Esophagus squamous epithelium (tissue), 5 donors: ENCODE results near the gene NIT2. TPM values are rescaled to one million over a fixed set of nuclear protein-coding genes. Genes with fewer than 3 reads are reported as not detected.

Source experiments
- DNase-seq: peaks from one replicate; lab custom pipeline; 2025; lab: John Stamatoyannopoulos, UW
- H3K27ac ChIP-seq, 4 donors: fragments of 200-600 bp; sonication (generic); one replicate each; pipeline ENCODE4 v1.5.1; 2016 to 2019; ENCODE audit warnings: mild to moderate bottlenecking in 1 of 4
- H3K27me3 ChIP-seq, 4 donors: fragments of 200-600 bp; sonication (generic); 1 replicate in 3 of 4; 2 replicates in 1 of 4; pipeline versions ENCODE4 v1.5.1 to v1.6.0; 2017 to 2021; ENCODE audit warnings: antibody characterized with exemption in 1 of 4
- H3K36me3 ChIP-seq, 3 donors: fragments of 200-600 bp; sonication (generic); one replicate each; pipeline ENCODE4 v1.5.1; 2016 to 2019
- H3K4me1 ChIP-seq, 3 donors: fragments of 200-600 bp; sonication (generic); one replicate each; pipeline ENCODE4 v1.5.1; 2017 to 2019
- H3K4me3 ChIP-seq, 4 donors: fragments of 200-600 bp; sonication (generic); 1 replicate in 3 of 4; 2 replicates in 1 of 4; pipeline ENCODE4 v1.5.1; 2016 to 2019; ENCODE audit warnings: mild to moderate bottlenecking in 2 of 4, moderate library complexity in 1 of 4
- H3K9me3 ChIP-seq, 3 donors: fragments of 200-600 bp; sonication (generic); one replicate each; pipeline ENCODE4 v1.5.1; 2016 to 2019
- POLR2A ChIP-seq, 4 donors: fragments of 450-650 bp; IDR thresholded peaks; one replicate each; pipeline ENCODE4 v1.6.1; 2017; ENCODE audit warnings: antibody characterized with exemption in 4 of 4, mild to moderate bottlenecking in 4 of 4, moderate library complexity in 3 of 4
- WGBS, 2 donors: methylation state at CpG; one replicate each; pipeline ENCODE4 v1.1.5; 2018; 5-methylcytosine and 5-hydroxymethylcytosine counted together
- intact Hi-C: fragments of 100-400 bp; cut with DNase I; formaldehyde crosslinking; loops from one replicate; pipeline ENCODE4 v1.15.0; 2022
- total RNA-seq, 4 donors: library from RNA; depleted of rRNA; stranded (reverse); fragments of >200 nt; gene quantifications; one replicate each; pipeline ENCODE4 v1.1.0, GENCODE V29; 2016
- TF ChIP-seq, protein P1 (sequence below), 6 experiments: fragments of 450-650 bp in 4 of 6; fragments of 200-600 bp in 2 of 6; sonication (generic) in 2 of 6; IDR thresholded peaks; one replicate each; pipeline ENCODE4 v1.5.1; 2016 to 2019; ENCODE audit warnings: antibody characterized with exemption in 6 of 6, mild to moderate bottlenecking in 4 of 6, moderate library complexity in 4 of 6
- donor health status: DM: yes; HTN: yes; CAD: no.

Gene NIT2
- total RNA-seq, 4 donors from 2014 or later, result 12.5 to 37.2 (median 23.8) TPM

DNA sequence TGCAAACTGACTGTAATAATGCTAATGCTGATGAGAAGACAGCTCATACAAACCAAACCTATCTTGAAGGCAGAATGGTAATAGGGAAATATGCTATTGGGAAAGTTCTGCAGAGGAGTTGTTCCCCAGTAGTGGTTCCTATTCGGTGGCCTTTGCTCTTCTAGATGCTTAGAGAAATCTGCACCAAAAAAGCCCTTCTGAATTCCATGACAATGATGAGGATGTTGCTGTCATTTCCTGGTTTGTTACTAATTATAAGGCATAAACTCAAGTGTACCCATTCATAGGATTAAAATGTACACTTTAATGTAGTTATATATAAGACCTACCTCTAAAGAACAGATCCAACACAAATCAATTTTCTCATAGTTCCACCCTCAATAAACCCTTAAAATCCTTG, 36.2 kb downstream of the NIT2 start:
- no peak for TF ChIP-seq POLR2A (IDR thresholded peaks at IDR 0.05)
- TF ChIP-seq, protein P1, sequence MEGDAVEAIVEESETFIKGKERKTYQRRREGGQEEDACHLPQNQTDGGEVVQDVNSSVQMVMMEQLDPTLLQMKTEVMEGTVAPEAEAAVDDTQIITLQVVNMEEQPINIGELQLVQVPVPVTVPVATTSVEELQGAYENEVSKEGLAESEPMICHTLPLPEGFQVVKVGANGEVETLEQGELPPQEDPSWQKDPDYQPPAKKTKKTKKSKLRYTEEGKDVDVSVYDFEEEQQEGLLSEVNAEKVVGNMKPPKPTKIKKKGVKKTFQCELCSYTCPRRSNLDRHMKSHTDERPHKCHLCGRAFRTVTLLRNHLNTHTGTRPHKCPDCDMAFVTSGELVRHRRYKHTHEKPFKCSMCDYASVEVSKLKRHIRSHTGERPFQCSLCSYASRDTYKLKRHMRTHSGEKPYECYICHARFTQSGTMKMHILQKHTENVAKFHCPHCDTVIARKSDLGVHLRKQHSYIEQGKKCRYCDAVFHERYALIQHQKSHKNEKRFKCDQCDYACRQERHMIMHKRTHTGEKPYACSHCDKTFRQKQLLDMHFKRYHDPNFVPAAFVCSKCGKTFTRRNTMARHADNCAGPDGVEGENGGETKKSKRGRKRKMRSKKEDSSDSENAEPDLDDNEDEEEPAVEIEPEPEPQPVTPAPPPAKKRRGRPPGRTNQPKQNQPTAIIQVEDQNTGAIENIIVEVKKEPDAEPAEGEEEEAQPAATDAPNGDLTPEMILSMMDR (IDR thresholded peaks at IDR 0.05), result no peak
- H3K27me3 ChIP-seq, result no peaks in the 10 kb centered on the region
- no peak overlapping the region for H3K27ac ChIP-seq
- H3K4me3 ChIP-seq, result no peak overlapping the region
- 87 to 89% methylated on average over 1 of the region's 1 CpG for WGBS, 2 donors
- no peak for DNase-seq
- H3K4me1 ChIP-seq, result no peaks in the 10 kb centered on the region
- H3K9me3 ChIP-seq, result no peaks in the 10 kb centered on the region
- peaks cover 0 to 98% (median 21%) of the 10 kb centered on the region in 3 donors for H3K36me3 ChIP-seq
- intact Hi-C loops, result no loop called here

DNA sequence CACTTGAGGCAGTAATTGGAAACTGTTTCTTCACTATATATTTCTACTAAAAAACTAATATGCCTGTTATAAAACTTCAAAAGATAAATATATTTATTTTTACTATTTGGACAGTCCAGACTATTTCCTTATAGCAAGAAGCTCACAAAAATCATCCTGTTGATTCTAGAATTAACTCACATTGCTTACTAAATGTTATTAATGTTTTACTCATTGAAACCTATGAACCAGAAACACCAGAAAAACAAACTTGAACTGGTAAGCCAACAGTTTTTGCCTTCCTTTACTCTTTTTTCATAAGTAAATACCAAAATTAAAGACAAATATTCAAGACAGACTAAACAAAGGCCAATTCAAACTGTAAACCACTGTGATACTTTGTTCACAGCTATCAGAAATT, 40.0 kb downstream of the NIT2 start:
- no peak for DNase-seq
- Histone ChIP-seq H3K4me3 (no peak overlapping the region), H3K36me3 (peaks cover 4 to 100% (median 25%) of the 10 kb centered on the region in 3 donors), H3K9me3 (no peaks in the 10 kb centered on the region), H3K27ac (no peak overlapping the region), H3K4me1 (no peaks in the 10 kb centered on the region), H3K27me3 (no peaks in the 10 kb centered on the region)
- intact Hi-C loops, result no loop called here
- no peak for TF ChIP-seq POLR2A (IDR thresholded peaks at IDR 0.05)
- TF ChIP-seq, protein P1 (IDR thresholded peaks at IDR 0.05), result no peak

DNA sequence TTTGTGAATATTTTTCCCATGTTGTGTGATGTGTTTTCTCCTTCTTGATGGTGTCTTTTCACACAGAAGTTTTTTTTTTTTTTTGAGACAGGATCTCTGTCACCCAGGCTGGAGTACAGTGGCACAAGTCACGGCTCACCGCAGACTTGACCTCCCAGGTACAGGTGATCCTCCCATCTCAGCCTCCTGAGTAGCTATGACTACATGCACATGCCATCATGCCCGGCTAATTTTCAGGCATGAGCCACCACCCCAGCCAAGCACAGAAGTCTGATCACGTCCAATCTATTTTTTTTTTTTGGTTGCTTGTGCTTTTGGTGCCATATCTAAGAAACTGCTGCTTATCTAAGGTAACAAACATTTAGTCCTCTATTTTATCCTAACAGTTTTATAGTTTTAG, 41.7 kb downstream of the NIT2 start:
- intact Hi-C loops, result no loop called here
- Histone ChIP-seq H3K9me3 (no peaks in the 10 kb centered on the region), H3K4me3 (no peak overlapping the region), H3K27ac (no peak overlapping the region), H3K36me3 (peaks cover 4 to 100% (median 17%) of the 10 kb centered on the region in 3 donors), H3K27me3 (no peaks in the 10 kb centered on the region), H3K4me1 (no peaks in the 10 kb centered on the region)
- WGBS, 2 donors, result 87 to 100% methylated on average over 4 of the region's 4 CpGs
- no peak for TF ChIP-seq POLR2A (IDR thresholded peaks at IDR 0.05)
- TF ChIP-seq, protein P1 (IDR thresholded peaks at IDR 0.05), result no peak
- no peak for DNase-seq

DNA sequence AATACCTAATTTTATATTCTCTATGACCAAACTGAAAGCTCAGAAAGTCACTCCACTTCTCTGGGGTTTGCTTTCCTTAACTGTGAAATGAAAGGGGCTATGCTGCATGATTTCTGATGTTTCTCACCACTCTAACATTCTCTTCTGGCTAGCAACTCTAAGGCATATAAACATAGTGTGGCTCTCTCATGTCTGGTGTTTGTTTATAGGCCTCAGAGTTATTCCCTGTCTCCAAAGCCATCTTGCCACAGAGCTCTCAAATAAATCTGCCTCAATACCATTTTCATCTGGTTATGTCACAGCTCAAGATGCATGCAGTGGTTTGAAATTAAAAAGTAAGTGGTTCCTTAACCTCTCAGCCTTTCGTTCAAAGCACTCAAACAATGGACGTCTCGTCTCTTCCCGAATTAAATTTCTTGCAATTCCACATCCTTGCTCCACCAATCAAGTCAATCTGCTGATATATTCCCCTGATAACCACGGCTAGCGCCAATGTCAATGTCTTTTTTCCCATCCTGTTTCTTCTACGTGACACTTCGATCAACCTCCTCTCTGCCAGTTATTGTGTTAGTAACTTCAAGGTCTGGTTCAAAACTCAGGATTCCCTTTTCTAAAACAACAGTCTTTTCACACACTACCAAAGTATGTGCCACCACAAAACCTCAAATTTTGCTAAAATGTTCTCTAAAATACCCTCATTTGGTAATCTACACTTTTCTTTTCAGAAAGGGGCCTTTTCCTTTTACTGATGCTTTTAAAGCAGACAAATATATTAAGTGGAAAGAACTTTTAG, 50.4 kb downstream of the NIT2 start:
- peaks cover 0 to 11% (median 8%) of the 10 kb centered on the region in 3 donors for H3K9me3 ChIP-seq
- TF ChIP-seq POLR2A (IDR thresholded peaks at IDR 0.05), result no peak
- TF ChIP-seq, protein P1 (IDR thresholded peaks at IDR 0.05), result no peak
- no peak overlapping the region for H3K4me3 ChIP-seq
- peaks cover 0 to 86% (median 0%) of the 10 kb centered on the region in 3 donors for H3K36me3 ChIP-seq
- H3K27ac ChIP-seq, result no peak overlapping the region
- H3K4me1 ChIP-seq, result no peaks in the 10 kb centered on the region
- 83 to 93% methylated on average over 8 of the region's 8 CpGs for WGBS, 2 donors
- intact Hi-C loops, result no loop called here
- no peaks in the 10 kb centered on the region for H3K27me3 ChIP-seq
- DNase-seq, result no peak

DNA sequence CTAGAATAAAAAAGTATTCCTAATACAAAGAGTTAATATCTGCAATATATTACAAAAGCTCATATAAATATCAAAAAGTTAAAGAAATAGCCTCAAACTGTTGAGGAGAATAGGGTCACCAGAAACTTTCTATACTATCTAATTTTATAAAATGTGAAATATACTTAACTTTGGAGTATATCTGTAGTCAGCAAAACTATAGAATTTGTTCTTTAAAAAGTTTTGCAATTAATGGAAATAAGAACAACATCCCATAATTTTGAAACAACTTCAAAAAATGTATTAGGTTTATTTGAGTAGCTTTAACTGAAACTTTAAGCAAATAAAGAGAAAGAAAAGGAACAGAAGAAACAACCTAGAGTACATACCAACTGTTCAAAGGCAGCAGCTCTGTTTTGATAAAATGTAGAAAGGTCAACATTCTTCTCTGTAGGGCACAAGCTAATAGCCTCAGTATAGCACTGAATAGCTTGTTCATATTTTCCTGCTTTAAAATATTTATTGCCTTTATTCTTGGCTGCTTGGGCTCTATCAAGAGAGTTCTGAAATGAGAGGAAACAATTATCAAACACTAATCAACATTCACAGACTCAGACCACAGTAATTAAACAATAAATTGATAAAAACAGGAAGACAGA, 52.0 kb downstream of the NIT2 start:
- H3K27me3 ChIP-seq, result no peaks in the 10 kb centered on the region
- TF ChIP-seq, protein P1 (IDR thresholded peaks at IDR 0.05), result no peak
- no peak for TF ChIP-seq POLR2A (IDR thresholded peaks at IDR 0.05)
- intact Hi-C loops, result no loop called here
- no peak overlapping the region for H3K27ac ChIP-seq
- H3K36me3 ChIP-seq, result peaks cover 0 to 85% (median 0%) of the 10 kb centered on the region in 3 donors
- no peaks in the 10 kb centered on the region for H3K4me1 ChIP-seq
- peaks cover 0 to 11% (median 8%) of the 10 kb centered on the region in 3 donors for H3K9me3 ChIP-seq
- H3K4me3 ChIP-seq, result no peak overlapping the region
- no peak for DNase-seq
